MM.1S (cell line): ENCODE measurements around the gene FBLN7.

Experiments used
- DNase-seq: peaks from one replicate; pipeline ENCODE4 v3.0.0-alpha.2; 2015
- H2AFZ ChIP-seq: fragments of 300-600 bp; sonication (generic); 2 replicates; pipeline ENCODE4 v1.6.0; 2016; ENCODE audit warnings: antibody characterized with exemption, low read length
- H3F3A ChIP-seq: fragments of 300-600 bp; sonication (generic); 2 replicates; pipeline ENCODE4 v1.6.1; 2016; ENCODE audit warnings: mild to moderate bottlenecking, antibody characterized with exemption, low read length, moderate library complexity, mixed read lengths; ENCODE audit not compliant: insufficient read depth
- H3K27ac ChIP-seq: fragments of 300-600 bp; sonication (generic); 2 replicates; pipeline ENCODE4 v1.5.1; 2016; ENCODE audit warnings: mild to moderate bottlenecking, low read length
- H3K27me3 ChIP-seq: fragments of 300-600 bp; sonication (generic); replicated peaks from 2 replicates; pipeline ENCODE4 v1.6.0; 2016; ENCODE audit warnings: low read length; ENCODE audit not compliant: insufficient read depth
- H3K36me3 ChIP-seq: fragments of 300-600 bp; sonication (generic); replicated peaks from 2 replicates; pipeline ENCODE4 v1.6.1; 2016; ENCODE audit warnings: mild to moderate bottlenecking, low read length, mixed read lengths; ENCODE audit not compliant: insufficient read depth
- H3K4me1 ChIP-seq: fragments of 300-600 bp; sonication (generic); 2 replicates; pipeline ENCODE4 v1.6.1; 2016; ENCODE audit warnings: low read length, mixed read lengths
- H3K4me2 ChIP-seq: fragments of 300-600 bp; sonication (generic); 2 replicates; pipeline ENCODE4 v1.6.0; 2016; ENCODE audit warnings: low read depth, low read length
- H3K4me3 ChIP-seq: fragments of 300-600 bp; sonication (generic); 2 replicates; pipeline ENCODE4 v1.5.1; 2016; ENCODE audit warnings: low read length, mixed read lengths
- H3K79me2 ChIP-seq: fragments of 300-600 bp; sonication (generic); 2 replicates; pipeline ENCODE4 v1.6.1; 2016; ENCODE audit warnings: mixed run types, low read length, mixed read lengths
- H3K9ac ChIP-seq: fragments of 300-600 bp; sonication (generic); 2 replicates; pipeline ENCODE4 v1.6.1; 2016; ENCODE audit warnings: low read length, mixed read lengths
- H3K9me2 ChIP-seq: fragments of 300-600 bp; sonication (generic); replicated peaks from 2 replicates; pipeline ENCODE4 v1.6.1; 2016; ENCODE audit warnings: mild to moderate bottlenecking, low read length, mixed read lengths; ENCODE audit not compliant: insufficient read depth
- H3K9me3 ChIP-seq: fragments of 300-600 bp; sonication (generic); replicated peaks from 2 replicates; pipeline ENCODE4 v1.6.1; 2016; ENCODE audit warnings: mild to moderate bottlenecking, low read length, mixed read lengths; ENCODE audit not compliant: insufficient read depth
- H4K20me1 ChIP-seq: fragments of 300-600 bp; sonication (generic); 2 replicates; pipeline ENCODE4 v1.6.1; 2016; ENCODE audit warnings: mild to moderate bottlenecking, low read length, moderate library complexity, mixed read lengths; ENCODE audit not compliant: insufficient read depth
- CTCF ChIP-seq: fragments of 300-600 bp; sonication (generic); IDR thresholded peaks from 2 replicates; pipeline ENCODE4 v1.5.1; 2016; ENCODE audit warnings: antibody characterized with exemption, low read length, mixed read lengths
- EZH2 ChIP-seq: fragments of 300-600 bp; sonication (generic); optimal IDR thresholded peaks from 2 replicates; pipeline ENCODE3; 2017; ENCODE audit warnings: low read depth, mild to moderate bottlenecking, antibody characterized with exemption, low read length, mixed read lengths
- EZH2phosphoT487 ChIP-seq: fragments of 300-600 bp; sonication (generic); IDR thresholded peaks from 2 replicates; pipeline ENCODE4 v1.6.1; 2018; ENCODE audit warnings: antibody characterized with exemption, low read length

Gene FBLN7

GRCh38 chr2:112195950-112196349 lies 57.8 kb downstream of the FBLN7 start:
- H3K9me2 ChIP-seq = no peaks in the 10 kb centered on the region
- no peak overlapping the region for H3K27ac ChIP-seq
- no peaks in the 10 kb centered on the region for H3F3A ChIP-seq
- no peaks in the 10 kb centered on the region for H3K4me1 ChIP-seq
- no peak for DNase-seq
- no peak overlapping the region for H3K4me2 ChIP-seq
- H3K79me2 ChIP-seq = no peaks in the 10 kb centered on the region
- TF ChIP-seq EZH2 (no peak), CTCF (no peak), EZH2phosphoT487 (no peak)
- no peaks in the 10 kb centered on the region for H3K27me3 ChIP-seq
- H3K36me3 ChIP-seq = no peaks in the 10 kb centered on the region
- H3K9me3 ChIP-seq = no peaks in the 10 kb centered on the region
- no peak overlapping the region for H3K9ac ChIP-seq
- H2AFZ ChIP-seq = no peak overlapping the region
- no peak overlapping the region for H3K4me3 ChIP-seq
- H4K20me1 ChIP-seq = no peaks in the 10 kb centered on the region

- Histone ChIP-seq H3K27ac (no peak overlapping the region), H3K9ac (no peak overlapping the region), H3K4me1 (no peaks in the 10 kb centered on the region), H2AFZ (no peak overlapping the region), H3K4me2 (no peak overlapping the region), H3K27me3 (no peaks in the 10 kb centered on the region), H3K9me2 (no peaks in the 10 kb centered on the region), H3F3A (no peaks in the 10 kb centered on the region), H3K36me3 (no peaks in the 10 kb centered on the region), H3K4me3 (no peak overlapping the region), H4K20me1 (no peaks in the 10 kb centered on the region), H3K9me3 (no peaks in the 10 kb centered on the region), H3K79me2 (no peaks in the 10 kb centered on the region)
- DNase-seq = no peak
- TF ChIP-seq EZH2 = no peak
Observed at GRCh38 chr2:112197868-112198267, 59.7 kb downstream of the FBLN7 start.

GRCh38 chr2:112198780-112199179 lies 60.6 kb downstream of the FBLN7 start:
- Histone ChIP-seq H3F3A (no peaks in the 10 kb centered on the region), H3K4me3 (no peak overlapping the region), H3K27ac (no peak overlapping the region), H3K9me2 (no peaks in the 10 kb centered on the region), H3K4me1 (no peaks in the 10 kb centered on the region), H3K27me3 (no peaks in the 10 kb centered on the region), H3K36me3 (no peaks in the 10 kb centered on the region), H4K20me1 (no peaks in the 10 kb centered on the region), H3K4me2 (no peak overlapping the region), H3K9me3 (no peaks in the 10 kb centered on the region), H3K79me2 (no peaks in the 10 kb centered on the region), H3K9ac (no peak overlapping the region), H2AFZ (no peak overlapping the region)
- TF ChIP-seq EZH2 (no peak), EZH2phosphoT487 (no peak)
- no peak for DNase-seq

- no peak overlapping the region for H3K4me2 ChIP-seq
- no peaks in the 10 kb centered on the region for H3K9me2 ChIP-seq
- no peak overlapping the region for H3K4me3 ChIP-seq
- H3K27ac ChIP-seq = no peak overlapping the region
- no peaks in the 10 kb centered on the region for H3F3A ChIP-seq
- H3K9me3 ChIP-seq = no peaks in the 10 kb centered on the region; the same call in 1 of the 2 replicates
- no peaks in the 10 kb centered on the region for H3K79me2 ChIP-seq
- no peaks in the 10 kb centered on the region for H3K4me1 ChIP-seq
- no peak overlapping the region for H3K9ac ChIP-seq
- no peaks in the 10 kb centered on the region for H4K20me1 ChIP-seq
- TF ChIP-seq EZH2phosphoT487 (no peak), EZH2 (no peak), CTCF (no peak)
- H3K36me3 ChIP-seq = no peaks in the 10 kb centered on the region
- no peak overlapping the region for H2AFZ ChIP-seq
- no peak for DNase-seq
- H3K27me3 ChIP-seq = no peaks in the 10 kb centered on the region
Observed at GRCh38 chr2:112199188-112199587, 61.0 kb downstream of the FBLN7 start.
